Measurements from ENCODE around the gene PNMA8C. TPM values are rescaled to one million over a fixed set of nuclear protein-coding genes. Genes with fewer than 3 reads are reported as not detected.
"Not testable (repeated sequence)": the region's sequence is repeated elsewhere in the genome, so short reads cannot be mapped to it uniquely, and the experiment has no call there.

The PNMA8C gene
- total RNA-seq, 1 experiment from 2014 or later, result 0.14 TPM

DNA sequence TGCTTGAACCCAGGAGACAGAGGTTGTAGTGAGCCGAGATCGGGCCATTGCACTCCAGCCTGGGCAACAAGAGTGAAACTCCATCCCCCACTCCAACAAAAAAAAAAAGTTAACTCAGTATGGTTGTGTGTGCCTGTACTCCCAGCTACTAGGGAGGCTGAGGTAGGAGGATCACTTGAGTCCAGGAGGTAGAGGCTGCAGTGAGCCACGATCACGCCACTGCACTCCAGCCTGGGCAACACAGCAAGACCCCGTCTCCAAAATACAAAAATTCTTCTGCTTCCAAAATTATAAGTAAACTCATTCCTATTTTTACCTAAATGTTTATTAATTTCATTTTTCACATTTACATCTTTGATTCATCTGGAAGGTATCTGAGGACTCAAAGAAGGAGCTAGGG lies 28.2 kb upstream of the PNMA8C start:
- H3K27me3 ChIP-seq (ENCODE audit: control insufficient read depth, insufficient read depth, low read length), result no peaks in the 10 kb centered on the region
- DNase-seq, result no peak
- no peaks in the 10 kb centered on the region for H3K36me3 ChIP-seq (replicated peaks; ENCODE audit: control insufficient read depth, insufficient read depth, low read length)
- no peak overlapping the region for H3K4me3 ChIP-seq (ENCODE audit: insufficient read depth, low read depth, low read length)

DNA sequence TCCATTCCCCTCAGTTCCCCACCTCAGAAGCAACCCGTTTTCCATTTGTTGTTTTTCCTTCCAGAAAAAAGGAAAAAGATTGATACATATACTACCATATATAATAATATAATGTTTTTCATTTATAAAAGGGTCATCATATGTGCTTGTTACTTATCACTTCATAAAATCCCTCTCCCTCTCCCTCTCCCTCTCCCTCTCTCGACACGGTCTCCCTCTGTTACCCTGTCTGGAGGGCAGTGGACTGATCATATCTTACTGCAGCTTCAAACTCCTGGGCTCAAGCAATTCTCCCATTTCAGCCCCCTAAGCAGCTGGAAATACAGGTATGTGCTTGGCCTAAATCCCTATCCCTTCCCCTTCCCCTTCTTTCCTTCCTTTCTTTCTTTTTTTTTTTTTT lies 25.5 kb upstream of the PNMA8C start:
- Histone ChIP-seq H3K36me3 (replicated peaks; ENCODE audit: control insufficient read depth, insufficient read depth, low read length) (no peaks in the 10 kb centered on the region), H3K4me3 (ENCODE audit: insufficient read depth, low read depth, low read length) (no peak overlapping the region), H3K27me3 (ENCODE audit: control insufficient read depth, insufficient read depth, low read length) (no peaks in the 10 kb centered on the region)
- DNase-seq, result no peak

DNA sequence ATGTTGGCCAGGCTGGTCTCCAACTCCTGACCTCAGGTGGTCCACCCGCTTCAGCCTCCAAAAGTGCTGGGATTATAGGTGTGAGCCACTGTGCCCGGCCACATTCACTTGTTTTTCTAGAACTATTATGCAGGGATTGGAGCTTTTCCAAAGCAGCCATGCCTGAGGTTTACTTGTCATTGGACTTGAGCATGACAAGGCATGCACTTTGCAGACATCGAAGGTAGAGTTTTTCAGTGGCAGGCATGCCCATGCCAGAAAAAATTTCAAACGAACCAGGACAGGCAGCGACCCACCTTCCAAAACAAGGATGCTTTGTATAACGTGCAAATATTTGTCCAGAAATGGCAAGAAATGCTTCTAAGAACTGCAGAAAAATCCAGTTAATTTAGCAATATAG lies 24.9 kb upstream of the PNMA8C start:
- Histone ChIP-seq H3K27me3 (ENCODE audit: control insufficient read depth, insufficient read depth, low read length) (no peaks in the 10 kb centered on the region), H3K36me3 (replicated peaks; ENCODE audit: control insufficient read depth, insufficient read depth, low read length) (no peaks in the 10 kb centered on the region), H3K4me3 (ENCODE audit: insufficient read depth, low read depth, low read length) (no peak overlapping the region)
- no peak for DNase-seq

DNA sequence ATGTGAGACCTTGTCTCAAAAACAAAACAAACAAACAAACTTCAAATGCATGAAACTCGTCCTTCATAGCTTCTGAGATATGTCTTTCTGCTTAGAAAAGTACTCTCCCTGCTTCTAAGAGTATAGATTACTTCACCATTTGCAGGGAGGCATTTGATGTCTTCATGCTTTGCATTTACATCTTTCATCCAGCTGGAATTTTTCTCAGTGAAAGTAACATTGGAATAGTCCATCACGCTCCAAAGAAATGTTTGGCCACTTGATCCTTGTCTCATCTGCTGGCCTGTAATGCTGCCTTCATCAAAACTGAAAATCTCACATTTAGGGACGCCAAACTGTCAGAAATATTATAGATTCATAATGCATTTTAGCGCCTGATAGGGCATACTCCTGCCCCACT lies 23.4 kb upstream of the PNMA8C start:
- DNase-seq, result no peak
- Histone ChIP-seq H3K27me3 (ENCODE audit: control insufficient read depth, insufficient read depth, low read length) (no peaks in the 10 kb centered on the region), H3K36me3 (replicated peaks; ENCODE audit: control insufficient read depth, insufficient read depth, low read length) (no peaks in the 10 kb centered on the region), H3K4me3 (ENCODE audit: insufficient read depth, low read depth, low read length) (no peak overlapping the region)

DNA sequence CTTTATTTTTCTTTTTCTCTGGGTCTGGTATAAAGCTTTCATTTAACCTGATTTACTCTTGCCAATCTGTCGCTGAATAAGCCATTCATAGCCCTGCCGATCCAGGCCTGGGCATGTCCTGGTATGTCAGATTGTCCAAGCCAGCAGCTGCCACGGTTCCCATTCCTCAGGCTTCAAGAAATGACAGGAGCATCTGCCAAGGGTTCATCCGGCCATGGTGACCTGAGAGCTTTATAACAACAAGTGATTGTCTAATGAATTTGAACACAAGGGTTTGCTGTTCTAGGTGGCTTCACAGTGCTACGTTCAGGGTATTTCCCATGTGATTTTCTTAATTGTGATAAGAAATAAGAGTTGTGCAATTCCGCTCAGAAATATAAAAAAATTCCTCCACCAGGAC lies 22.6 kb upstream of the PNMA8C start:
- no peak for DNase-seq
- Histone ChIP-seq H3K36me3 (replicated peaks; ENCODE audit: control insufficient read depth, insufficient read depth, low read length) (no peaks in the 10 kb centered on the region), H3K4me3 (ENCODE audit: insufficient read depth, low read depth, low read length) (no peak overlapping the region), H3K27me3 (ENCODE audit: control insufficient read depth, insufficient read depth, low read length) (no peaks in the 10 kb centered on the region)

DNA sequence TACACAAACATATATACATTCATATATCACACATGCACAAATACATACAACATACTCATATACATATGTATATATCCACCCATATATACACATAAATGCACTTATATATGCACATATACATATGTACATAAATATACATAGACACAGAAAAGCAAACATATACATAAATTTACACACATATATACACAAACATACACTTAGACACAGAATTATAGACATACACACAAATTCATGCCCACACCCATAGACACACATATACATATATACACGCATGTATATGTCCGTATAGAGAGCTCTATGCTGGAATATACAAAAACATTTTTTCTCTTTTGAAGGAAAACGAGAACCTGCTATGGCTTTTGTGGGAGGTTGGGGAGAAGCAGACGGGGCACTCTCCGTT lies 22.0 kb upstream of the PNMA8C start:
- H3K36me3 ChIP-seq (replicated peaks; ENCODE audit: control insufficient read depth, insufficient read depth, low read length), result no peaks in the 10 kb centered on the region
- H3K4me3 ChIP-seq (ENCODE audit: insufficient read depth, low read depth, low read length), result no peak overlapping the region
- H3K27me3 ChIP-seq (ENCODE audit: control insufficient read depth, insufficient read depth, low read length), result no peaks in the 10 kb centered on the region
- no peak for DNase-seq

DNA sequence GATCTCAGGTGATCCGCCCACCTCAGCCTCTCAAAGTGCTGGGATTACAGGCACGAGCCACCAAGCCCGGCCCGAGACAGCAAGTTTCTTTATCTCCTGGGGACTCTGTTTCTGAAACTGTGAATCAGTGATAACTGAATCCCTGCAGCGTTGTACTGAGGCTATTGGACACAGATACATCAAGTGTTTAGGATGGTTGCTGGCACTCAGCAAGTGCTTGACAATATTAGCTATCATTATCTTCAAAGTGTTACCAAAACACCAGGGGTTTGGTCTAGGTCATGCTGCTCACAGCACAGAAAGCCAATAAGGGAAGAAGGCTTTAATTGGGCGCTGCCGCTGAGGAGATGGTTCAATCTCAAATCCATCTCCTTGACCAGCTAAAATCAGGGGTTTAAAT lies 20.5 kb upstream of the PNMA8C start:
- no peak for DNase-seq
- Histone ChIP-seq H3K27me3 (ENCODE audit: control insufficient read depth, insufficient read depth, low read length) (no peaks in the 10 kb centered on the region), H3K4me3 (ENCODE audit: insufficient read depth, low read depth, low read length) (no peak overlapping the region), H3K36me3 (replicated peaks; ENCODE audit: control insufficient read depth, insufficient read depth, low read length) (no peaks in the 10 kb centered on the region)

DNA sequence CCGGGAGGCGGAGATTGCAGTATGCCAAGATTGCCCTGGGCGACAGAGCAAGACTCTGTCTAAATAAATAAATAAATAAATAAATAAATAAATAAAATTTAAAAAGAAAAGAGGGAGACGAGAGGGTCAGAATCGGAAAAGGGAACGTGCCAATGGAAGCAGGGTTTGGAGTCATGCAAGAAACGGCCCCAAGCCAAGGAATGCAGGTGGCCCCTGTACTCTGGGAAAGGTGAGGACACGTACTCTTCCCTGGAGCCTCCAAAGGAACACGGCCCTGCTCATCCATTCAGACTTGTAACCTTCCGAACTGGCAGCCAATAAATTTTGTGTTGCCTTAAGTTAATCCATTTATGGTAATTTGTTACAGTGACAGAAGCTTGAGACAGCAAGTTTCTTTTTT lies 19.9 kb upstream of the PNMA8C start:
- no peak overlapping the region for H3K4me3 ChIP-seq (ENCODE audit: insufficient read depth, low read depth, low read length)
- no peaks in the 10 kb centered on the region for H3K36me3 ChIP-seq (replicated peaks; ENCODE audit: control insufficient read depth, insufficient read depth, low read length)
- no peaks in the 10 kb centered on the region for H3K27me3 ChIP-seq (ENCODE audit: control insufficient read depth, insufficient read depth, low read length)
- DNase-seq, result no peak

DNA sequence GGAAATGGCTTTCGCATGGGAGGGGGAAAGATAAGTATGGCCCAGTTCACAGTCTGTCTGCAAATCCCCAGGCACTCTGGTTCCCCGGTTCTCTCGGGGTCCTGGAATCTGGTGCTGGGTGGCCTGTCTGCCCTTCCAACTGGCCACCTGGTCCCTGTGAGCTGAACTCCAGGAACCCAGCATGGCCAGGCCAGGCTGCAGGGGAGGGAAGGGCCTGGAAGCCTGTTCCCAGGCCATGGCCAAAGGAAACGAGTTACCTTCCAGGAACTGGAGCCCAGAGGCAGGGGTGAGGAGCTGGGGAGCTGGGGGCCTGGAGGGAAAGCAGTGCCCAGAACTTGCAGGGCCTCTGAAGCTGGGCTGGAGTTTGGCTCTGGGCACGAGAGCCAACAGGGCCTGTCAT lies 19.1 kb upstream of the PNMA8C start:
- H3K27me3 ChIP-seq (ENCODE audit: control insufficient read depth, insufficient read depth, low read length), result no peaks in the 10 kb centered on the region
- H3K36me3 ChIP-seq (replicated peaks; ENCODE audit: control insufficient read depth, insufficient read depth, low read length), result no peaks in the 10 kb centered on the region
- H3K4me3 ChIP-seq (ENCODE audit: insufficient read depth, low read depth, low read length), result no peak overlapping the region
- no peak for DNase-seq

DNA sequence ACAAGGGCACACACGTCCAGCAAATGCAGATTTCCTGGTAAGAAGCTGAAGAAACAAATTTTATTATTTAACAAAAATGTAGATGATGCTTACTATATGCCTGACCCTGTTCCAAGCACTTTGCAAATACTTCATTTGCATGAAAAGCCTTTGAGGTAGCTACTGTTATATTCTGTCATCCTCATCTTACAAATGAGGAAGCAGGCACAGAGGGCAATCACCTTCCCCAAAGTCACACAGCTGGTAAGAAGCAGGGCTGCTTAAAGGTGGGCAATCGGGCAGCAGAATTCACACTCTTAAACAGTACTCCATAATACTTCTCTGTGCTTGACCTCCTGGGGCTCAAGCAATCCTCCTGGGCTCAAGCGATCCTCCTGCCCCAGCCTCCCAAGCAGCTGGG lies 18.3 kb upstream of the PNMA8C start:
- H3K27me3 ChIP-seq (ENCODE audit: control insufficient read depth, insufficient read depth, low read length), result no peaks in the 10 kb centered on the region
- DNase-seq, result no peak

DNA sequence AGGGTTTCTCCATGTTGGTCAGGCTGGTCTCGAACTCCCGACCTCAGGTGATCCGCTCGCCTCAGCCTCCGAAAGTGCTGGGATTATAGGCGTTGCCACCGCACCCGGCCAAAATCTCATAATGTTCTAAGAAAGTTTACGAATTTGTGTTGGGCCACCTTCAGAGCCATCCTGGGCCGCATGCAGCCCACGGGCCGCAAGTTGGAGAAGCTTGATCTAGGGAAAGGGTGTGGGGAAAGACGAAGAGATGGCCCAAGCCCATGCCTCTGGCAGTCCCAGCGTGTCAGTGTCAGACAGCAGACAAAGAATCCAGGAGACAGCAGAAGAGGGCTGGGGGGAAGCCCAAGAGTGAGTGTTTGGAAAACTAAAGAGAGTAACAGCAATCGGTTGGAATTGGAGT lies 17.3 kb upstream of the PNMA8C start:
- H3K36me3 ChIP-seq (replicated peaks; ENCODE audit: control insufficient read depth, insufficient read depth, low read length), result no peaks in the 10 kb centered on the region
- H3K4me3 ChIP-seq (ENCODE audit: insufficient read depth, low read depth, low read length), result no peak overlapping the region
- H3K27me3 ChIP-seq (ENCODE audit: control insufficient read depth, insufficient read depth, low read length), result no peaks in the 10 kb centered on the region
- DNase-seq, result no peak

More for the DNA sequence above, 18.3 kb upstream of the PNMA8C start:
- Histone ChIP-seq H3K4me3 (ENCODE audit: insufficient read depth, low read depth, low read length) (no peak overlapping the region), H3K36me3 (replicated peaks; ENCODE audit: control insufficient read depth, insufficient read depth, low read length) (no peaks in the 10 kb centered on the region)

DNA sequence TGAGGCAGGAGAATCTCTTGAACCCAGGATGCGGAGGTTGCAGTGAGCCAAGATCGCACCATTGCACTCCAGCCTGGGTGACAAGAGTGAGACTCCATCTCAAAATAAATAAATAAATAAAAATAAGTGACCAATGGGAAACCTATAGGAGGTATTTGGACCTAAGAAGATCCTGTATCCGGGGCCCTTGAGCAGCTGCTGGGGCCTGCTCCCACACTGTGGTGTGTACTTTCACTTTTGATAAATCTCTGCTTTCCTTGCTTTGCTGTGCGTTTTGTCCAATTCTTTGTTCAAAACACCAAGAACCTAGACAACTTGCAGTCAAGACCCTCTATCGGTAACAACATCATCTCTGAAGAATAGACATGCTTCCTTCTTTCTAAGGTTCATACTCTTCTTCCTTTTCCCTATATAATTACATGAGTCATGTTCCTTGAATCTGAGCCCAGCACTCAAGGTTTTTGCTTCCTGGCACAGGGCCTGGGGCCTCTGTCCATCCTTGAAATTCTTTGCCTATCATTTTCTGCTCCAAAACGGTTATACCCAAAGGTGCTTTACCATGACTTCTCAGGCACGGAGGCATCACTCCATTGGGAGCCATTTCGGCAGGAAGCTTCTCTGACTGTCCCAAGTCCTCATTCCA lies 14.2 kb upstream of the PNMA8C start:
- no peak for DNase-seq
- no peak overlapping the region for H3K4me3 ChIP-seq (ENCODE audit: insufficient read depth, low read depth, low read length)
- no peaks in the 10 kb centered on the region for H3K36me3 ChIP-seq (replicated peaks; ENCODE audit: control insufficient read depth, insufficient read depth, low read length)
- no peaks in the 10 kb centered on the region for H3K27me3 ChIP-seq (ENCODE audit: control insufficient read depth, insufficient read depth, low read length)

DNA sequence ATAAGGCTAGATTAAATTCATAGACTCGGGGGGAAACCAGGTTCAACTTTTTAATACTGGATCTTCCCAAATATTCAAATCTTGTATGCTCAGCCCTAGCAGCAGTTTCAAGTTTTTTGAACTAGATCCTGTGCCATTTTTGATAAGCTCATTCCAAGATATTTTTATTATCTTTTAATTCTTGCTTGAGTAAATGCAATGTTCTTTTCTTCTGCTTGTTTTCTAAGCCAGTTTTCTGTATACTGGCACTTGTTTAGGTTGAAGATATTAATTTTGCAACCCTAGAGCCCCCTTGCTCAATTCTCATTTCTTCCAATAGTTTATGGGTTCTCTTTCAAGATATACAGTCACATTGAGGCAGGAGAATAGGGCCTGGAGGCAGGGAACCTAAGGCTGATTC lies 13.1 kb upstream of the PNMA8C start:
- DNase-seq, result no peak
- Histone ChIP-seq H3K4me3 (ENCODE audit: insufficient read depth, low read depth, low read length) (no peak overlapping the region), H3K27me3 (ENCODE audit: control insufficient read depth, insufficient read depth, low read length) (no peaks in the 10 kb centered on the region), H3K36me3 (replicated peaks; ENCODE audit: control insufficient read depth, insufficient read depth, low read length) (no peaks in the 10 kb centered on the region)

DNA sequence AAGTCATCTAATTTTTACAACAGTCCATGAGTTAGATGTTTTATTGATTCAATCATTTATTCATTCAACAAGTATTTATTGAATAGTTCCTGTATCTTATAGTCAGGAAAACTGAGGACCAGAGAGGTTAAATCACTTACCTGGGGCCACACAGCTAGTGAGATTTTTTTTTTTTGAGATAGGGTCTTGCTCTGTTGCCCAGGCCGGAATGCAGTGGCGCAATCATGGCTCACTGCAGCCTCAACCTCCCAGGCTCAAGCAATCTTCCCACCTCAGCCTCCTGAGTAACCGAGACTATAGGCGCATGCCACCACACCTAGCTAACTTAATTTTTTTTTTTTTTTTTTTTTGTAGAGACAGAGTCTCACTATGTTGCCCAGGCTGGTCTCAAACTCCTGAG lies 7.0 kb upstream of the PNMA8C start:
- H3K27me3 ChIP-seq (ENCODE audit: control insufficient read depth, insufficient read depth, low read length); H3K4me3 ChIP-seq (ENCODE audit: insufficient read depth, low read depth, low read length); DNase-seq; H3K36me3 ChIP-seq (replicated peaks; ENCODE audit: control insufficient read depth, insufficient read depth, low read length): not testable (repeated sequence)

DNA sequence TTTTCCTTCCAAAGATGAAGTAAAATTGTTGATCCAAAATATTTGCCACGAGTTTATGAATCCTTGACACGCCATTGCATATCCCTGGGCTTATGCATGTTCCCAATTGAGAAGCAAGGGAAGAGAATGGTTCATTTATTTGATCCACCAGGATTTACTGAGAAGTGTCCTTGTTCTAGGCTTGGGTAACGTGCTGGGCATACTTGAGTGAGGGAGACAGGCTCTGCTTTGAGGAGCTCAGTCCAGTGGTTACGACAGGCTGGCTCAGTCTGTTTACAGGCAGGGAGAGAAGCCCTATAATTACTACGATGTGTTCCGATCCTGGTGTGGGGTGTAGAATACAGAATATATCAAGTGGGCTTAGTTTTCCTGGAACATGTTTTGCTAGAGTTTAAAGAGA lies 6.3 kb upstream of the PNMA8C start:
- Histone ChIP-seq H3K36me3 (replicated peaks; ENCODE audit: control insufficient read depth, insufficient read depth, low read length) (no peaks in the 10 kb centered on the region), H3K4me3 (ENCODE audit: insufficient read depth, low read depth, low read length) (no peak overlapping the region), H3K27me3 (ENCODE audit: control insufficient read depth, insufficient read depth, low read length) (no peaks in the 10 kb centered on the region; the same call in 1 of the 2 replicates)
- no peak for DNase-seq

DNA sequence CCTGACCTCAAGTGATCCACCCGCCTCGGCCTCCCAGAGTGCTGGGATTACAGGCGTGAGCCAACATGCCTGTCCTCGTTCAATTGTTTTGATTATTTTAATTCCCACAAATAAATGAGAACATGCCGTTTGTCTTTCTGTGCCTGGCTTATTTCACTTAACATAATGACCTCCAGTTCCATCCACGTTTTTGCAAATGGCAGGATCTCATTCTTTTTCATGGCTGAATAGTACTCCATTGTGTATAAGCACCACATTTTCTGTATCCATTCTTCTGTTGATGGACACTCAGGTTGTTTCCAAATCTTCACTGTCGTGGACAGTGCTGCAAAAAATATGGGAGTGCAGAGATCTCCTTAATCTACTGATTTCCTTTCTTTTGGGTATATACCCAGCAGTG lies 4.7 kb upstream of the PNMA8C start:
- not testable (repeated sequence) for H3K36me3 ChIP-seq (replicated peaks; ENCODE audit: control insufficient read depth, insufficient read depth, low read length); H3K4me3 ChIP-seq (ENCODE audit: insufficient read depth, low read depth, low read length); DNase-seq; H3K27me3 ChIP-seq (ENCODE audit: control insufficient read depth, insufficient read depth, low read length)

Data from H7 (cell line).